H1 (cell line): ENCODE measurements around the gene NHS. TPM values are rescaled to one million over a fixed set of nuclear protein-coding genes. Genes with fewer than 3 reads are reported as not detected.

ENCODE experiments used
- polyA plus RNA-seq, 7 experiments: library from polyadenylated mRNA; depleted of rRNA in 3 of 7; stranded (reverse) in 5 of 7; unstranded in 2 of 7; fragments of >200 nt in 5 of 7; fragments of 200-250 nt in 2 of 7; gene quantifications; 1 replicate in 5 of 7; 2 replicates in 1 of 7; 4 replicates in 1 of 7; pipeline versions ENCODE4 v1.2.1 to v1.2.3, GENCODE V29; 2011 to 2013; ENCODE audit warnings: missing spikeins in 2 of 7, mixed read lengths in 2 of 7
- total RNA-seq: library from RNA; stranded (reverse); fragmentation: NEBNext Ultra II Directional; extraction: Animal tissue kit (Norgen Biotek cat#: 25700); gene quantifications from 2 replicates; pipeline ENCODE4 v1.2.1, GENCODE V29; 2021
- TF ChIP-seq, protein P1 (sequence below): fragments of 300-600 bp; sonication (generic); IDR thresholded peaks from 2 replicates; pipeline ENCODE4 v1.7.1; 2012; ENCODE audit warnings: low read length, moderate library complexity, mild to moderate bottlenecking, inconsistent platforms; ENCODE audit not compliant: insufficient replicate concordance

The NHS gene
- total and polyA plus RNA-seq, 2 of the 8 experiments (the other 6 are each of a cell fraction or from before 2014, with no cell fraction given) = 2.2 to 6.7 TPM

DNA sequence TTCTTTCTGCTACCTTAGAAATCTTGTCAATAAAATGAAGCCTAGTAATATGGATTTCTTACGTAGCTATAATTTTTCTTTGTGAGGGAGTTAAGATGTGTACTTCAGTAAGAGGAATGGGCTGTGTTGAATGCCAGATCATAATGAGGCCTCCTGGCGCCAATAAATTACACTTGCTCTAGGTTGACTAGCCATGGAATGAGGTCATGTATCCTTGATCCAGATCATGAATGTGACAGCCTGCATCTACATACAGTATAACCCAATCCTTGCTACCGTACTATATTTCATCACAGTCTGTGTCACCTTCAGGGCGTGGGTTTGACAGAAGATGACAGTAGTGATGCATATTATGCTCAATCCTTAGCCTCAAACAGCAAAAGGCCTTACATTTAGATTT lies 36.2 kb downstream of the NHS start (continued):
- TF ChIP-seq, protein P1, sequence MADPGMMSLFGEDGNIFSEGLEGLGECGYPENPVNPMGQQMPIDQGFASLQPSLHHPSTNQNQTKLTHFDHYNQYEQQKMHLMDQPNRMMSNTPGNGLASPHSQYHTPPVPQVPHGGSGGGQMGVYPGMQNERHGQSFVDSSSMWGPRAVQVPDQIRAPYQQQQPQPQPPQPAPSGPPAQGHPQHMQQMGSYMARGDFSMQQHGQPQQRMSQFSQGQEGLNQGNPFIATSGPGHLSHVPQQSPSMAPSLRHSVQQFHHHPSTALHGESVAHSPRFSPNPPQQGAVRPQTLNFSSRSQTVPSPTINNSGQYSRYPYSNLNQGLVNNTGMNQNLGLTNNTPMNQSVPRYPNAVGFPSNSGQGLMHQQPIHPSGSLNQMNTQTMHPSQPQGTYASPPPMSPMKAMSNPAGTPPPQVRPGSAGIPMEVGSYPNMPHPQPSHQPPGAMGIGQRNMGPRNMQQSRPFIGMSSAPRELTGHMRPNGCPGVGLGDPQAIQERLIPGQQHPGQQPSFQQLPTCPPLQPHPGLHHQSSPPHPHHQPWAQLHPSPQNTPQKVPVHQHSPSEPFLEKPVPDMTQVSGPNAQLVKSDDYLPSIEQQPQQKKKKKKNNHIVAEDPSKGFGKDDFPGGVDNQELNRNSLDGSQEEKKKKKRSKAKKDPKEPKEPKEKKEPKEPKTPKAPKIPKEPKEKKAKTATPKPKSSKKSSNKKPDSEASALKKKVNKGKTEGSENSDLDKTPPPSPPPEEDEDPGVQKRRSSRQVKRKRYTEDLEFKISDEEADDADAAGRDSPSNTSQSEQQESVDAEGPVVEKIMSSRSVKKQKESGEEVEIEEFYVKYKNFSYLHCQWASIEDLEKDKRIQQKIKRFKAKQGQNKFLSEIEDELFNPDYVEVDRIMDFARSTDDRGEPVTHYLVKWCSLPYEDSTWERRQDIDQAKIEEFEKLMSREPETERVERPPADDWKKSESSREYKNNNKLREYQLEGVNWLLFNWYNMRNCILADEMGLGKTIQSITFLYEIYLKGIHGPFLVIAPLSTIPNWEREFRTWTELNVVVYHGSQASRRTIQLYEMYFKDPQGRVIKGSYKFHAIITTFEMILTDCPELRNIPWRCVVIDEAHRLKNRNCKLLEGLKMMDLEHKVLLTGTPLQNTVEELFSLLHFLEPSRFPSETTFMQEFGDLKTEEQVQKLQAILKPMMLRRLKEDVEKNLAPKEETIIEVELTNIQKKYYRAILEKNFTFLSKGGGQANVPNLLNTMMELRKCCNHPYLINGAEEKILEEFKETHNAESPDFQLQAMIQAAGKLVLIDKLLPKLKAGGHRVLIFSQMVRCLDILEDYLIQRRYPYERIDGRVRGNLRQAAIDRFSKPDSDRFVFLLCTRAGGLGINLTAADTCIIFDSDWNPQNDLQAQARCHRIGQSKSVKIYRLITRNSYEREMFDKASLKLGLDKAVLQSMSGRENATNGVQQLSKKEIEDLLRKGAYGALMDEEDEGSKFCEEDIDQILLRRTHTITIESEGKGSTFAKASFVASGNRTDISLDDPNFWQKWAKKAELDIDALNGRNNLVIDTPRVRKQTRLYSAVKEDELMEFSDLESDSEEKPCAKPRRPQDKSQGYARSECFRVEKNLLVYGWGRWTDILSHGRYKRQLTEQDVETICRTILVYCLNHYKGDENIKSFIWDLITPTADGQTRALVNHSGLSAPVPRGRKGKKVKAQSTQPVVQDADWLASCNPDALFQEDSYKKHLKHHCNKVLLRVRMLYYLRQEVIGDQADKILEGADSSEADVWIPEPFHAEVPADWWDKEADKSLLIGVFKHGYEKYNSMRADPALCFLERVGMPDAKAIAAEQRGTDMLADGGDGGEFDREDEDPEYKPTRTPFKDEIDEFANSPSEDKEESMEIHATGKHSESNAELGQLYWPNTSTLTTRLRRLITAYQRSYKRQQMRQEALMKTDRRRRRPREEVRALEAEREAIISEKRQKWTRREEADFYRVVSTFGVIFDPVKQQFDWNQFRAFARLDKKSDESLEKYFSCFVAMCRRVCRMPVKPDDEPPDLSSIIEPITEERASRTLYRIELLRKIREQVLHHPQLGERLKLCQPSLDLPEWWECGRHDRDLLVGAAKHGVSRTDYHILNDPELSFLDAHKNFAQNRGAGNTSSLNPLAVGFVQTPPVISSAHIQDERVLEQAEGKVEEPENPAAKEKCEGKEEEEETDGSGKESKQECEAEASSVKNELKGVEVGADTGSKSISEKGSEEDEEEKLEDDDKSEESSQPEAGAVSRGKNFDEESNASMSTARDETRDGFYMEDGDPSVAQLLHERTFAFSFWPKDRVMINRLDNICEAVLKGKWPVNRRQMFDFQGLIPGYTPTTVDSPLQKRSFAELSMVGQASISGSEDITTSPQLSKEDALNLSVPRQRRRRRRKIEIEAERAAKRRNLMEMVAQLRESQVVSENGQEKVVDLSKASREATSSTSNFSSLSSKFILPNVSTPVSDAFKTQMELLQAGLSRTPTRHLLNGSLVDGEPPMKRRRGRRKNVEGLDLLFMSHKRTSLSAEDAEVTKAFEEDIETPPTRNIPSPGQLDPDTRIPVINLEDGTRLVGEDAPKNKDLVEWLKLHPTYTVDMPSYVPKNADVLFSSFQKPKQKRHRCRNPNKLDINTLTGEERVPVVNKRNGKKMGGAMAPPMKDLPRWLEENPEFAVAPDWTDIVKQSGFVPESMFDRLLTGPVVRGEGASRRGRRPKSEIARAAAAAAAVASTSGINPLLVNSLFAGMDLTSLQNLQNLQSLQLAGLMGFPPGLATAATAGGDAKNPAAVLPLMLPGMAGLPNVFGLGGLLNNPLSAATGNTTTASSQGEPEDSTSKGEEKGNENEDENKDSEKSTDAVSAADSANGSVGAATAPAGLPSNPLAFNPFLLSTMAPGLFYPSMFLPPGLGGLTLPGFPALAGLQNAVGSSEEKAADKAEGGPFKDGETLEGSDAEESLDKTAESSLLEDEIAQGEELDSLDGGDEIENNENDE = no peak
